ENCODE results near the gene CIDEC. TPM values are rescaled to one million over a fixed set of nuclear protein-coding genes. Genes with fewer than 3 reads are reported as not detected.
A peak's percentile ranks its signal among the peaks of the same experiment; 100 is the strongest.

CIDEC gene
- polyA plus RNA-seq, 2 of the 4 experiments (the other 2 are of a cell fraction) = 3.3 to 6.3 TPM

GRCh38 chr3:9861626-9862130, 18.4 kb downstream of the CIDEC start (continued):
- TF ChIP-seq FOSL2 (IDR thresholded peaks at IDR 0.05) (no peak), FOSL2 (CRISPR knock-in tag; IDR thresholded peaks at IDR 0.05) (no peak), USF2 (IDR thresholded peaks at IDR 0.05) (no peak), ZSCAN20 (CRISPR knock-in tag; IDR thresholded peaks at IDR 0.05) (no peak)

- ChIA-PET POLR2A (interaction anchor here (0.6 kb wide), 1 partner anchor 64 kb away, joined by 4 read pairs; no protein-coding TSS in a partner anchor), CTCF (interaction anchor here (0.5 to 1.8 kb wide), 7 partner anchors 12 to 154 kb away, joined by 3 to 5 read pairs (median 3); partner anchors contain the start of gene IL17RE)
- ATAC-seq = no peak
- no peak for FAIRE-seq
- no peak for DNase-seq (ENCODE audit: low read depth in 1 of 2, low spot score in 1 of 2)
- Histone ChIP-seq H3K9me3 (no peaks in the 10 kb centered on the region), H3K4me1 (peaks cover 26% of the 10 kb centered on the region), H3K27ac (peak overlapping the region in 1 of 2 experiments; percentile 85; a peak in 2 of 6 replicates), H3K4me3 (no peak overlapping the region), H3K4me2 (no peak overlapping the region)
- 95% methylated on average over 4 of the region's 4 CpGs for WGBS (ENCODE audit: missing lambda C conversion rate)
- TF ChIP-seq CHD2 (IDR thresholded peaks at IDR 0.05; ENCODE audit: low read length, partially characterized antibody) (no peak), NPAS2 (CRISPR knock-in tag; IDR thresholded peaks at IDR 0.05; ENCODE audit: borderline replicate concordance) (no peak), PHF8 (IDR thresholded peaks at IDR 0.05; ENCODE audit: borderline replicate concordance, low read depth) (no peak), ZNF302 (CRISPR knock-in tag; IDR thresholded peaks at IDR 0.05) (no peak), MAZ (IDR thresholded peaks at IDR 0.05; ENCODE audit: borderline replicate concordance, low read depth, low read length) (no peak), MAX (IDR thresholded peaks at IDR 0.05) (no peak), SREBF2 (IDR thresholded peaks at IDR 0.05) (no peak), KDM1A (IDR thresholded peaks at IDR 0.05; ENCODE audit: low read depth) (no peak), MYC (IDR thresholded peaks at IDR 0.05; ENCODE audit: borderline replicate concordance, low read length) (no peak), RCOR1 (IDR thresholded peaks at IDR 0.05; ENCODE audit: low read depth, low read length) (no peak), EHMT2 (IDR thresholded peaks at IDR 0.05; ENCODE audit: low read depth) (no peak), BCL3 (IDR thresholded peaks at IDR 0.05) (no peak), HES2 (IDR thresholded peaks at IDR 0.05) (no peak), RAD21 (conservative IDR thresholded peaks at IDR 0.05 in 1 of 2, IDR thresholded peaks at IDR 0.05 in 1 of 2) (no peak), MAFK (IDR thresholded peaks at IDR 0.05; ENCODE audit: partially characterized antibody) (no peak)
Measured at GRCh38 chr3:9861201-9861600, 18.9 kb downstream of the CIDEC start.

- H3K4me3 ChIP-seq = no peak overlapping the region
- peaks cover 18% of the 10 kb centered on the region for H3K4me1 ChIP-seq
- FAIRE-seq (no peak), DNase-seq (ENCODE audit: low read depth in 1 of 2, low spot score in 1 of 2) (no peak), ATAC-seq (no peak)
- ChIA-PET CTCF (interaction anchor here (0.9 to 1.4 kb wide), 3 partner anchors 25 to 90 kb away, joined by 3 to 4 read pairs (median 4); partner anchors contain the start of gene CRELD1), POLR2A (no interaction called here)
- no peak overlapping the region for H3K4me2 ChIP-seq
- no peaks in the 10 kb centered on the region for H3K9me3 ChIP-seq
- 72% methylated on average over 5 of the region's 12 CpGs for WGBS (ENCODE audit: missing lambda C conversion rate)
- TF ChIP-seq TFCP2L1 (CRISPR knock-in tag; IDR thresholded peaks at IDR 0.05) = no peak
- no peak for TF ChIP-seq EHF (CRISPR knock-in tag; IDR thresholded peaks at IDR 0.05)
- TF ChIP-seq HOXB13 (CRISPR knock-in tag; IDR thresholded peaks at IDR 0.05; ENCODE audit: low read depth) = no peak
- no peak for TF ChIP-seq ZSCAN20 (CRISPR knock-in tag; IDR thresholded peaks at IDR 0.05)
- no peak for TF ChIP-seq FOSB (CRISPR knock-in tag; IDR thresholded peaks at IDR 0.05)
- no peak for TF ChIP-seq ESRRA (IDR thresholded peaks at IDR 0.05; ENCODE audit: borderline replicate concordance, low read length)
- TF ChIP-seq, protein P1, sequence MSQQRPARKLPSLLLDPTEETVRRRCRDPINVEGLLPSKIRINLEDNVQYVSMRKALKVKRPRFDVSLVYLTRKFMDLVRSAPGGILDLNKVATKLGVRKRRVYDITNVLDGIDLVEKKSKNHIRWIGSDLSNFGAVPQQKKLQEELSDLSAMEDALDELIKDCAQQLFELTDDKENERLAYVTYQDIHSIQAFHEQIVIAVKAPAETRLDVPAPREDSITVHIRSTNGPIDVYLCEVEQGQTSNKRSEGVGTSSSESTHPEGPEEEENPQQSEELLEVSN (IDR thresholded peaks at IDR 0.05; ENCODE audit: borderline replicate concordance, low read depth) = no peak
- TF ChIP-seq RFX5 (IDR thresholded peaks at IDR 0.05) = no peak
- no peak for TF ChIP-seq CBX8 (IDR thresholded peaks at IDR 0.05)
- no peak for TF ChIP-seq USF2 (IDR thresholded peaks at IDR 0.05)
- TF ChIP-seq NR3C1 (IDR thresholded peaks at IDR 0.05) = no peak
- TF ChIP-seq MAZ (IDR thresholded peaks at IDR 0.05; ENCODE audit: borderline replicate concordance, low read depth, low read length) = no peak
- H3K27ac ChIP-seq = no peak overlapping the region
Measured at GRCh38 chr3:9859530-9860025, 20.5 kb downstream of the CIDEC start.
